HepG2 (cell line): ENCODE data around the gene TXNL4B. TPM values are rescaled to one million over a fixed set of nuclear protein-coding genes. Genes with fewer than 3 reads are reported as not detected.
A peak's percentile ranks its signal among the peaks of the same experiment; 100 is the strongest.

Experiments used
- ATAD3A ChIP-seq: sonication (generic); formaldehyde crosslinking; IDR thresholded peaks from 2 replicates; pipeline ENCODE4 v1.4.0; 2020; ENCODE audit warnings: missing genetic modification reagents
- MNT ChIP-seq: fragments of 450-650 bp; IDR thresholded peaks from 2 replicates; pipeline ENCODE4 v1.6.1; 2016
- SP2 ChIP-seq: sonication (generic); formaldehyde crosslinking; IDR thresholded peaks from 2 replicates; pipeline ENCODE4 v1.5.1; 2020; ENCODE audit warnings: mild to moderate bottlenecking, missing genetic modification reagents
- ZBTB8A ChIP-seq: sonication (generic); formaldehyde crosslinking; IDR thresholded peaks from 2 replicates; pipeline ENCODE4 v1.4.0; 2020; ENCODE audit warnings: mild to moderate bottlenecking, low read depth, missing genetic modification reagents, borderline replicate concordance
- ZNF230 ChIP-seq: sonication (generic); formaldehyde crosslinking; IDR thresholded peaks from 2 replicates; pipeline ENCODE4 v1.4.0; 2020; ENCODE audit warnings: mild to moderate bottlenecking, missing genetic modification reagents
- polyA plus RNA-seq, 8 experiments: library from polyadenylated mRNA; depleted of rRNA in 3 of 8; stranded (reverse) in 7 of 8; unstranded in 1 of 8; fragments of >200 nt; fragmentation: Illumina TruSeq in 4 of 8; extraction: Trizol in 4 of 8; gene quantifications; 2 replicates each; pipeline versions ENCODE4 v1.2.1 to v1.2.3, GENCODE V29; 2011 to 2016; ENCODE audit warnings: low read depth in 4 of 8, missing spikeins in 1 of 8, mixed read lengths in 1 of 8; ENCODE audit not compliant: insufficient read depth in 1 of 8
- total RNA-seq, 5 experiments: library from RNA; depleted of rRNA; stranded (reverse); fragments of >200 nt; fragmentation: Illumina TruSeq; extraction: Trizol; gene quantifications; 2 replicates each; pipeline ENCODE4 v1.2.3, GENCODE V29; 2016; ENCODE audit warnings: low read depth in 1 of 5
- TF ChIP-seq, protein P1 (sequence below): sonication (generic); formaldehyde crosslinking; IDR thresholded peaks from 2 replicates; pipeline ENCODE4 v1.4.0; 2020; ENCODE audit warnings: mild to moderate bottlenecking, low read depth, missing genetic modification reagents
- TF ChIP-seq, protein P2 (sequence below): sonication (generic); formaldehyde crosslinking; IDR thresholded peaks from 2 replicates; pipeline ENCODE4 v1.5.1; 2020; ENCODE audit warnings: mild to moderate bottlenecking, missing genetic modification reagents, moderate library complexity
- TF ChIP-seq, protein P3 (sequence below): sonication (generic); formaldehyde crosslinking; IDR thresholded peaks from 2 replicates; pipeline ENCODE4 v1.4.0; 2020; ENCODE audit warnings: missing genetic modification reagents, borderline replicate concordance
- TF ChIP-seq, protein P4 (sequence below): sonication (generic); formaldehyde crosslinking; IDR thresholded peaks from 2 replicates; pipeline ENCODE4 v1.5.1; 2020; ENCODE audit warnings: mild to moderate bottlenecking, missing genetic modification reagents
- TF ChIP-seq, protein P5 (sequence below): sonication (generic); formaldehyde crosslinking; IDR thresholded peaks from 2 replicates; pipeline ENCODE4 v1.8.0; 2022; ENCODE audit warnings: mild to moderate bottlenecking, missing genetic modification reagents, moderate library complexity

TXNL4B gene
- total and polyA plus RNA-seq, 2 of the 13 experiments (the other 11 are each of a cell fraction or from before 2014, with no cell fraction given), result 17.4 to 18.3 TPM

- TF ChIP-seq, protein P1, sequence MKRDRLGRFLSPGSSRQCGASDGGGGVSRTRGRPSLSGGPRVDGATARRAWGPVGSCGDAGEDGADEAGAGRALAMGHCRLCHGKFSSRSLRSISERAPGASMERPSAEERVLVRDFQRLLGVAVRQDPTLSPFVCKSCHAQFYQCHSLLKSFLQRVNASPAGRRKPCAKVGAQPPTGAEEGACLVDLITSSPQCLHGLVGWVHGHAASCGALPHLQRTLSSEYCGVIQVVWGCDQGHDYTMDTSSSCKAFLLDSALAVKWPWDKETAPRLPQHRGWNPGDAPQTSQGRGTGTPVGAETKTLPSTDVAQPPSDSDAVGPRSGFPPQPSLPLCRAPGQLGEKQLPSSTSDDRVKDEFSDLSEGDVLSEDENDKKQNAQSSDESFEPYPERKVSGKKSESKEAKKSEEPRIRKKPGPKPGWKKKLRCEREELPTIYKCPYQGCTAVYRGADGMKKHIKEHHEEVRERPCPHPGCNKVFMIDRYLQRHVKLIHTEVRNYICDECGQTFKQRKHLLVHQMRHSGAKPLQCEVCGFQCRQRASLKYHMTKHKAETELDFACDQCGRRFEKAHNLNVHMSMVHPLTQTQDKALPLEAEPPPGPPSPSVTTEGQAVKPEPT (CRISPR knock-in tag), result 0 out of 2 replicates have a peak, but pooled peaks have one; percentile 38
- peak; percentile 65 for TF ChIP-seq SP2 (CRISPR knock-in tag)
- no peak for TF ChIP-seq MNT
- TF ChIP-seq, protein P2, sequence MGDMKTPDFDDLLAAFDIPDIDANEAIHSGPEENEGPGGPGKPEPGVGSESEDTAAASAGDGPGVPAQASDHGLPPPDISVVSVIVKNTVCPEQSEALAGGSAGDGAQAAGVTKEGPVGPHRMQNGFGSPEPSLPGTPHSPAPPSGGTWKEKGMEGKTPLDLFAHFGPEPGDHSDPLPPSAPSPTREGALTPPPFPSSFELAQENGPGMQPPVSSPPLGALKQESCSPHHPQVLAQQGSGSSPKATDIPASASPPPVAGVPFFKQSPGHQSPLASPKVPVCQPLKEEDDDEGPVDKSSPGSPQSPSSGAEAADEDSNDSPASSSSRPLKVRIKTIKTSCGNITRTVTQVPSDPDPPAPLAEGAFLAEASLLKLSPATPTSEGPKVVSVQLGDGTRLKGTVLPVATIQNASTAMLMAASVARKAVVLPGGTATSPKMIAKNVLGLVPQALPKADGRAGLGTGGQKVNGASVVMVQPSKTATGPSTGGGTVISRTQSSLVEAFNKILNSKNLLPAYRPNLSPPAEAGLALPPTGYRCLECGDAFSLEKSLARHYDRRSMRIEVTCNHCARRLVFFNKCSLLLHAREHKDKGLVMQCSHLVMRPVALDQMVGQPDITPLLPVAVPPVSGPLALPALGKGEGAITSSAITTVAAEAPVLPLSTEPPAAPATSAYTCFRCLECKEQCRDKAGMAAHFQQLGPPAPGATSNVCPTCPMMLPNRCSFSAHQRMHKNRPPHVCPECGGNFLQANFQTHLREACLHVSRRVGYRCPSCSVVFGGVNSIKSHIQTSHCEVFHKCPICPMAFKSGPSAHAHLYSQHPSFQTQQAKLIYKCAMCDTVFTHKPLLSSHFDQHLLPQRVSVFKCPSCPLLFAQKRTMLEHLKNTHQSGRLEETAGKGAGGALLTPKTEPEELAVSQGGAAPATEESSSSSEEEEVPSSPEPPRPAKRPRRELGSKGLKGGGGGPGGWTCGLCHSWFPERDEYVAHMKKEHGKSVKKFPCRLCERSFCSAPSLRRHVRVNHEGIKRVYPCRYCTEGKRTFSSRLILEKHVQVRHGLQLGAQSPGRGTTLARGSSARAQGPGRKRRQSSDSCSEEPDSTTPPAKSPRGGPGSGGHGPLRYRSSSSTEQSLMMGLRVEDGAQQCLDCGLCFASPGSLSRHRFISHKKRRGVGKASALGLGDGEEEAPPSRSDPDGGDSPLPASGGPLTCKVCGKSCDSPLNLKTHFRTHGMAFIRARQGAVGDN (CRISPR knock-in tag), result no peak
- TF ChIP-seq, protein P3, sequence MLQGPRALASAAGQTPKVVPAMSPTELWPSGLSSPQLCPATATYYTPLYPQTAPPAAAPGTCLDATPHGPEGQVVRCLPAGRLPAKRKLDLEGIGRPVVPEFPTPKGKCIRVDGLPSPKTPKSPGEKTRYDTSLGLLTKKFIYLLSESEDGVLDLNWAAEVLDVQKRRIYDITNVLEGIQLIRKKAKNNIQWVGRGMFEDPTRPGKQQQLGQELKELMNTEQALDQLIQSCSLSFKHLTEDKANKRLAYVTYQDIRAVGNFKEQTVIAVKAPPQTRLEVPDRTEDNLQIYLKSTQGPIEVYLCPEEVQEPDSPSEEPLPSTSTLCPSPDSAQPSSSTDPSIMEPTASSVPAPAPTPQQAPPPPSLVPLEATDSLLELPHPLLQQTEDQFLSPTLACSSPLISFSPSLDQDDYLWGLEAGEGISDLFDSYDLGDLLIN (CRISPR knock-in tag), result peak; percentile 8; the same call in 1 of the 2 replicates
- TF ChIP-seq, protein P4, sequence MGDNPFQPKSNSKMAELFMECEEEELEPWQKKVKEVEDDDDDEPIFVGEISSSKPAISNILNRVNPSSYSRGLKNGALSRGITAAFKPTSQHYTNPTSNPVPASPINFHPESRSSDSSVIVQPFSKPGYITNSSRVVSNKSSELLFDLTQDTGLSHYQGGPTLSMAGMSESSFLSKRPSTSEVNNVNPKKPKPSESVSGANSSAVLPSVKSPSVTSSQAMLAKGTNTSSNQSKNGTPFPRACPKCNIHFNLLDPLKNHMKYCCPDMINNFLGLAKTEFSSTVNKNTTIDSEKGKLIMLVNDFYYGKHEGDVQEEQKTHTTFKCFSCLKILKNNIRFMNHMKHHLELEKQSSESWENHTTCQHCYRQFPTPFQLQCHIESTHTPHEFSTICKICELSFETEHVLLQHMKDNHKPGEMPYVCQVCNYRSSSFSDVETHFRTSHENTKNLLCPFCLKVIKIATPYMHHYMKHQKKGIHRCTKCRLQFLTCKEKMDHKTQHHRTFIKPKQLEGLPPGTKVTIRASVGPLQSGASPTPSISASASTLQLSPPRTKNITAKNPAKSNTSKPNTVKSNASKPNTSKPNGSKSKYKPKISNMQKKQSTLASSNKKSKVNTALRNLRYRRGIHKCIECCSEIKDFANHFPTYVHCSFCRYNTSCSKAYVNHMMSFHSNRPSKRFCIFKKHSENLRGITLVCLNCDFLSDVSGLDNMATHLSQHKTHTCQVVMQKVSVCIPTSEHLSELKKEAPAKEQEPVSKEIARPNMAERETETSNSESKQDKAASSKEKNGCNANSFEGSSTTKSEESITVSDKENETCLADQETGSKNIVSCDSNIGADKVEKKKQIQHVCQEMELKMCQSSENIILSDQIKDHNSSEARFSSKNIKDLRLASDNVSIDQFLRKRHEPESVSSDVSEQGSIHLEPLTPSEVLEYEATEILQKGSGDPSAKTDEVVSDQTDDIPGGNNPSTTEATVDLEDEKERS (CRISPR knock-in tag), result no peak; the same call in 1 of the 2 replicates
- TF ChIP-seq, protein P5, sequence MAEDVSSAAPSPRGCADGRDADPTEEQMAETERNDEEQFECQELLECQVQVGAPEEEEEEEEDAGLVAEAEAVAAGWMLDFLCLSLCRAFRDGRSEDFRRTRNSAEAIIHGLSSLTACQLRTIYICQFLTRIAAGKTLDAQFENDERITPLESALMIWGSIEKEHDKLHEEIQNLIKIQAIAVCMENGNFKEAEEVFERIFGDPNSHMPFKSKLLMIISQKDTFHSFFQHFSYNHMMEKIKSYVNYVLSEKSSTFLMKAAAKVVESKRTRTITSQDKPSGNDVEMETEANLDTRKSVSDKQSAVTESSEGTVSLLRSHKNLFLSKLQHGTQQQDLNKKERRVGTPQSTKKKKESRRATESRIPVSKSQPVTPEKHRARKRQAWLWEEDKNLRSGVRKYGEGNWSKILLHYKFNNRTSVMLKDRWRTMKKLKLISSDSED (CRISPR knock-in tag), result no peak
- TF ChIP-seq ZNF230 (CRISPR knock-in tag), result no peak
- peak; percentile 71; the same call in 1 of the 2 replicates for TF ChIP-seq ZBTB8A (CRISPR knock-in tag)
- TF ChIP-seq ATAD3A (CRISPR knock-in tag), result no peak
Observed at GRCh38 chr16:72092832-72093447, 480 bp downstream of the TXNL4B start (continued).
